SU-DHL-6 (cell line): Measurements from ENCODE around the gene FAM25A.
"Not testable (repeated sequence)": the region's sequence is repeated elsewhere in the genome, so short reads cannot be mapped to it uniquely, and the experiment has no call there.

ENCODE experiments used
- CTCF ChIP-seq: fragments of 200-600 bp; sonication (generic); IDR thresholded peaks from one replicate; pipeline ENCODE4 v1.5.1; 2017; ENCODE audit warnings: antibody characterized with exemption, mild to moderate bottlenecking, low read length, moderate library complexity; ENCODE audit not compliant: insufficient read depth, poor library complexity, severe bottlenecking
- EZH2phosphoT487 ChIP-seq: fragments of 200-600 bp; sonication (generic), shearing (Covaris generic); conservative IDR thresholded peaks from 2 replicates; pipeline ENCODE4 v1.6.1; 2018; ENCODE audit warnings: mild to moderate bottlenecking, antibody characterized with exemption, low read length, moderate library complexity, mixed read lengths

- TF ChIP-seq CTCF, EZH2phosphoT487: not testable (repeated sequence)
These were observed 6.6 kb upstream of the FAM25A start for GRCh38 chr10:87013528-87013927.
